Gastroesophageal sphincter (tissue), 3 donors: ENCODE data around the gene NT5C2.

Experiments
- EP300 ChIP-seq: sonication (generic); formaldehyde crosslinking; IDR thresholded peaks from one replicate; pipeline ENCODE4 v1.6.1; 2017; ENCODE audit warnings: antibody characterized with exemption, mild to moderate bottlenecking
- POLR2A ChIP-seq, 2 donors: fragments of 450-650 bp; IDR thresholded peaks; one replicate each; pipeline ENCODE4 v1.6.1; 2017; ENCODE audit warnings: antibody characterized with exemption in 2 of 2, mild to moderate bottlenecking in 2 of 2, moderate library complexity in 1 of 2
- POLR2AphosphoS5 ChIP-seq: sonication (generic); formaldehyde crosslinking; IDR thresholded peaks from one replicate; pipeline ENCODE4 v1.6.1; 2017; ENCODE audit warnings: antibody characterized with exemption
- TF ChIP-seq, protein P1 (sequence below), 4 experiments: fragments of 200-600 bp in 2 of 4; fragments of 450-650 bp in 2 of 4; sonication (generic) in 1 of 4; IDR thresholded peaks; one replicate each; pipeline ENCODE4 v1.5.1; 2017 to 2019; ENCODE audit warnings: antibody characterized with exemption in 4 of 4, mild to moderate bottlenecking in 2 of 4, moderate library complexity in 2 of 4

DNA sequence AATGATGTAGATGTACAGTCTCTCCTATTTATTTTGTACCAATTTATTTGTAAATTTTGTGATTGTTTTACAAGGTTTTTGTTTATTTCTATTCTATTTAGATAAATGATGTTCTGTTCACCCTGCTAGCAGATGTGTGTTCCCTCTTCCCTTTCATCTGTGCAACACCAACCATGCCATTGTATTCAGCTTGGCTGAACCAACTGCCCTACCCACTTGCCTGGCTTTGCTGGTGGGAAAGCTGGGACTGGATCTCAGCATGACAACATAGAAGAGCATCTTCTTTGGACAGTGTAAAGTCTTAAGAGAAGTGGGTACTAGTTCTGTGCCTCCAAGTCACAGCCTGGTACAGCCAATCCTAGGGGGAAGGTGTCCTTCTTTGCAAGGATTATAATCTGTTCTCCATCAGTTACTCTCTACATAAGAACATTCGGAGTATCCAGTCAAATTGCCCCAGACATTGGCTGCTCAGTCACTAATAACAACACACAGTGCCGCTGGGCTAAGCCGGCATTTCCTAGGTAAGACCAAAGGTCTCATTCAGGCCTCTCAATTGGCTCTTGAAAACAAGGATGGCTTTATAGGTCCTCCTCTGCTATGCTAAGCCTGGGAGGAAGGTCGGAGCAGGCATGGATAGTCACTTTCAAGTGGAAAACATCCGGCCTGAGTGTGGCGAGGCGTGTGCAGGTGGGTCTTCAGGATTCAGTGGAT is 109.7 kb downstream of the NT5C2 start:
- TF ChIP-seq POLR2A (IDR thresholded peaks at IDR 0.05) (no peak), POLR2AphosphoS5 (no peak), EP300 (no peak)
- TF ChIP-seq, protein P1, sequence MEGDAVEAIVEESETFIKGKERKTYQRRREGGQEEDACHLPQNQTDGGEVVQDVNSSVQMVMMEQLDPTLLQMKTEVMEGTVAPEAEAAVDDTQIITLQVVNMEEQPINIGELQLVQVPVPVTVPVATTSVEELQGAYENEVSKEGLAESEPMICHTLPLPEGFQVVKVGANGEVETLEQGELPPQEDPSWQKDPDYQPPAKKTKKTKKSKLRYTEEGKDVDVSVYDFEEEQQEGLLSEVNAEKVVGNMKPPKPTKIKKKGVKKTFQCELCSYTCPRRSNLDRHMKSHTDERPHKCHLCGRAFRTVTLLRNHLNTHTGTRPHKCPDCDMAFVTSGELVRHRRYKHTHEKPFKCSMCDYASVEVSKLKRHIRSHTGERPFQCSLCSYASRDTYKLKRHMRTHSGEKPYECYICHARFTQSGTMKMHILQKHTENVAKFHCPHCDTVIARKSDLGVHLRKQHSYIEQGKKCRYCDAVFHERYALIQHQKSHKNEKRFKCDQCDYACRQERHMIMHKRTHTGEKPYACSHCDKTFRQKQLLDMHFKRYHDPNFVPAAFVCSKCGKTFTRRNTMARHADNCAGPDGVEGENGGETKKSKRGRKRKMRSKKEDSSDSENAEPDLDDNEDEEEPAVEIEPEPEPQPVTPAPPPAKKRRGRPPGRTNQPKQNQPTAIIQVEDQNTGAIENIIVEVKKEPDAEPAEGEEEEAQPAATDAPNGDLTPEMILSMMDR (IDR thresholded peaks at IDR 0.05): no peak
